C4-2B (cell line): ENCODE results near the gene OR5C1.
"Not testable (repeated sequence)": the region's sequence is repeated elsewhere in the genome, so short reads cannot be mapped to it uniquely, and the experiment has no call there.

Source experiments
- ZFX ChIP-seq: fragments of 450-650 bp; IDR thresholded peaks from 2 replicates; pipeline ENCODE4 v1.6.1; 2017
- TF ChIP-seq, protein P1 (sequence below): fragments of 450-650 bp; conservative IDR thresholded peaks from 2 replicates; pipeline ENCODE4 v1.5.1; 2017; ENCODE audit warnings: mild to moderate bottlenecking

DNA sequence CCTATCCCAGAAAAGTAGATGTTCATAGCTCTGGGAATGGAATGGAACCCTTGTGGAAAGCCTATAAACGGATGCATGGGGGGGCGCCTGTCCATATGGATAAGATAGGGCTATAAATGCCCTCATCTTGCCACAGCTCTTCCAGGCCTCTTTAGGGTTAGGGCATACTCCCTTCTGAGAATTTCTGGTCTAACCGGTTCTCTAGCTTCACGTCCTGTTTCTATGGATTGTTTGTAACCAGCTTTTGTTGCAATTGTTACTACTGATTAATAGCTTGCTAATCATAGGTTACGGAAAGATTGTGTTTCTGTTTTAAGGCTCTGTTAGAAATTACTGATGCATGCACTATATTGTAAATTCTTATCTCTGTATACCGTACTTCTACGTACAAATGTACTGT lies 20.5 kb downstream of the OR5C1 start:
- TF ChIP-seq, protein P1, sequence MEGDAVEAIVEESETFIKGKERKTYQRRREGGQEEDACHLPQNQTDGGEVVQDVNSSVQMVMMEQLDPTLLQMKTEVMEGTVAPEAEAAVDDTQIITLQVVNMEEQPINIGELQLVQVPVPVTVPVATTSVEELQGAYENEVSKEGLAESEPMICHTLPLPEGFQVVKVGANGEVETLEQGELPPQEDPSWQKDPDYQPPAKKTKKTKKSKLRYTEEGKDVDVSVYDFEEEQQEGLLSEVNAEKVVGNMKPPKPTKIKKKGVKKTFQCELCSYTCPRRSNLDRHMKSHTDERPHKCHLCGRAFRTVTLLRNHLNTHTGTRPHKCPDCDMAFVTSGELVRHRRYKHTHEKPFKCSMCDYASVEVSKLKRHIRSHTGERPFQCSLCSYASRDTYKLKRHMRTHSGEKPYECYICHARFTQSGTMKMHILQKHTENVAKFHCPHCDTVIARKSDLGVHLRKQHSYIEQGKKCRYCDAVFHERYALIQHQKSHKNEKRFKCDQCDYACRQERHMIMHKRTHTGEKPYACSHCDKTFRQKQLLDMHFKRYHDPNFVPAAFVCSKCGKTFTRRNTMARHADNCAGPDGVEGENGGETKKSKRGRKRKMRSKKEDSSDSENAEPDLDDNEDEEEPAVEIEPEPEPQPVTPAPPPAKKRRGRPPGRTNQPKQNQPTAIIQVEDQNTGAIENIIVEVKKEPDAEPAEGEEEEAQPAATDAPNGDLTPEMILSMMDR, result not testable (repeated sequence)
- TF ChIP-seq ZFX, result not testable (repeated sequence)
